Mesenchymal stem cell (in vitro differentiated cells and primary cell): ENCODE data around the gene AKIRIN2.

Experiments
- DNase-seq: peaks from one replicate; pipeline ENCODE4 v3.0.0-alpha.2; 2013
- H2AFZ ChIP-seq: one replicate; pipeline ENCODE4 v1.6.1; 2013; ENCODE audit warnings: low read depth, mild to moderate bottlenecking, control low read depth, inconsistent platforms, low read length, moderate library complexity
- H2AK5ac ChIP-seq: 2 replicates; pipeline ENCODE4 v1.6.1; 2013; ENCODE audit warnings: low read length, moderate library complexity, mild to moderate bottlenecking, inconsistent platforms; ENCODE audit not compliant: severe bottlenecking
- H2BK120ac ChIP-seq: one replicate; pipeline ENCODE4 v1.6.1; 2013; ENCODE audit warnings: low read depth, mild to moderate bottlenecking, inconsistent platforms, low read length, moderate library complexity
- H2BK12ac ChIP-seq, 2 experiments: one replicate each; pipeline ENCODE4 v1.6.1; 2013; ENCODE audit warnings: inconsistent platforms in 2 of 2, low read length in 2 of 2, mild to moderate bottlenecking in 2 of 2, moderate library complexity in 2 of 2, control low read depth in 1 of 2
- H2BK15ac ChIP-seq: one replicate; pipeline ENCODE4 v1.6.1; 2013; ENCODE audit warnings: mild to moderate bottlenecking, low read depth, inconsistent platforms; ENCODE audit not compliant: poor library complexity, severe bottlenecking
- H2BK5ac ChIP-seq: 2 replicates; pipeline ENCODE4 v1.6.1; 2013; ENCODE audit warnings: low read depth, mild to moderate bottlenecking, low read length, control low read depth, inconsistent platforms; ENCODE audit not compliant: poor library complexity, severe bottlenecking
- H3K14ac ChIP-seq, 2 experiments: one replicate each; pipeline ENCODE4 v1.6.1; 2013; ENCODE audit warnings: inconsistent platforms in 2 of 2, low read length in 2 of 2, control low read depth in 1 of 2, mild to moderate bottlenecking in 1 of 2, moderate library complexity in 1 of 2
- H3K18ac ChIP-seq, 2 experiments: one replicate each; pipeline ENCODE4 v1.6.1; 2013; ENCODE audit warnings: inconsistent platforms in 2 of 2, low read length in 2 of 2, control low read depth in 1 of 2, low read depth in 1 of 2, mild to moderate bottlenecking in 1 of 2
- H3K23ac ChIP-seq, 2 experiments: one replicate each; pipeline ENCODE4 v1.6.1; 2013; ENCODE audit warnings: inconsistent platforms in 2 of 2, low read length in 2 of 2, mild to moderate bottlenecking in 2 of 2, moderate library complexity in 2 of 2, control low read depth in 1 of 2
- H3K27ac ChIP-seq: 2 replicates; pipeline ENCODE4 v1.5.1; 2013; ENCODE audit warnings: mild to moderate bottlenecking, moderate library complexity, low read length, control low read depth, inconsistent platforms; ENCODE audit not compliant: poor library complexity, severe bottlenecking
- H3K27me3 ChIP-seq, 2 experiments: 2 replicates each; pipeline versions ENCODE4 v1.6.1 to v1.7.0; 2013; ENCODE audit warnings: low read length in 2 of 2, mild to moderate bottlenecking in 2 of 2, moderate library complexity in 2 of 2, control low read depth in 1 of 2, inconsistent platforms in 1 of 2; ENCODE audit not compliant: control insufficient read depth in 1 of 2, insufficient read depth in 1 of 2
- H3K36me3 ChIP-seq, 2 experiments: 2 replicates each; pipeline versions ENCODE4 v1.6.1 to v1.7.0; 2013; ENCODE audit warnings: low read length in 2 of 2, control low read depth in 1 of 2, inconsistent platforms in 1 of 2, low read depth in 1 of 2, mild to moderate bottlenecking in 1 of 2; ENCODE audit not compliant: insufficient read depth in 2 of 2, control insufficient read depth in 1 of 2
- H3K4ac ChIP-seq, 2 experiments: one replicate each; pipeline ENCODE4 v1.6.1; 2013; ENCODE audit warnings: inconsistent platforms in 2 of 2, low read length in 2 of 2, mild to moderate bottlenecking in 2 of 2, moderate library complexity in 2 of 2, control low read depth in 1 of 2, low read depth in 1 of 2
- H3K4me1 ChIP-seq: 2 replicates; pipeline ENCODE4 v1.6.1; 2013; ENCODE audit warnings: low read depth, low read length, control low read depth; ENCODE audit not compliant: control insufficient read depth, insufficient read depth
- H3K4me2 ChIP-seq: 2 replicates; pipeline ENCODE4 v1.6.1; 2013; ENCODE audit warnings: low read length, mild to moderate bottlenecking, inconsistent platforms; ENCODE audit not compliant: poor library complexity, severe bottlenecking
- H3K4me3 ChIP-seq, 2 experiments: 2 replicates each; pipeline versions ENCODE4 v1.5.1 to v1.7.0; 2013; ENCODE audit warnings: low read length in 2 of 2, mild to moderate bottlenecking in 2 of 2, control low read depth in 1 of 2, low read depth in 1 of 2; ENCODE audit not compliant: insufficient read depth in 1 of 2
- H3K79me1 ChIP-seq: replicated peaks from 2 replicates; pipeline ENCODE4 v1.6.1; 2013; ENCODE audit warnings: mild to moderate bottlenecking, control low read depth, low read length, inconsistent platforms; ENCODE audit not compliant: poor library complexity, severe bottlenecking
- H3K9ac ChIP-seq: 2 replicates; pipeline ENCODE4 v1.7.0; 2013; ENCODE audit warnings: mild to moderate bottlenecking, low read length, moderate library complexity
- H3K9me3 ChIP-seq: 2 replicates; pipeline ENCODE4 v1.7.0; 2013; ENCODE audit warnings: mild to moderate bottlenecking, low read length; ENCODE audit not compliant: control insufficient read depth
- H4K8ac ChIP-seq: one replicate; pipeline ENCODE4 v1.6.1; 2013; ENCODE audit warnings: inconsistent platforms, mild to moderate bottlenecking, low read length, moderate library complexity
- H4K91ac ChIP-seq: one replicate; pipeline ENCODE4 v1.6.1; 2013; ENCODE audit warnings: mild to moderate bottlenecking, low read length, inconsistent platforms
- WGBS: methylation state at CpG from one replicate; pipeline ENCODE4 v1.1.7; 2013; ENCODE audit warnings: mixed read lengths; 5-methylcytosine and 5-hydroxymethylcytosine counted together

The AKIRIN2 gene

DNA sequence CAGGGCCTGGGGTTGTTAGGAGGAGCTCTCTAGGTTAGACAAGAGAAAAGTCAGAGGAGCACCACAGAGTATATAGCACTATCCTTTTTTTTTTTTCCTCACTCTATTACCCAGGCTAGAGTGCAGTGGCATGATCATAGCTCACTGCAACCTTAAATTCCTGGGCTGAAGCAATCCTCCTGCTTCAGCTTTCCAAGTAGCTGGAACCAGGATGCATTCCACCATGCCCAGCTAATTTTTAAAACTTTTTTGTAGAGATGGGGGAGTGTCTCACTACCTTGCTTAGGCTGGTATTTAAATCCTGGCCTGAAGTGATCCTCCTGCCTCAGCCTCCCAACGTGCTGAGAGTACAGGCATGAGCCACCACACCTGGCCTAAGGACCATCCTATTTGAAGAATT is 19.3 kb upstream of the AKIRIN2 start:
- WGBS = 78% methylated on average over 1 of the region's 1 CpG

GRCh38 chr6:87718662-87719433 is 16.8 kb upstream of the AKIRIN2 start:
- peak overlapping the region; percentile 75 for H2AK5ac ChIP-seq

More for the DNA sequence above, 19.3 kb upstream of the AKIRIN2 start:
- Histone ChIP-seq H3K14ac (no peak overlapping the region), H2BK120ac (no peak overlapping the region), H3K27ac (no peak overlapping the region), H3K27me3 (no peaks in the 10 kb centered on the region), H4K8ac (no peak overlapping the region), H4K91ac (no peak overlapping the region), H3K4me1 (no peaks in the 10 kb centered on the region), H3K4ac (no peak overlapping the region), H3K9ac (no peak overlapping the region), H3K9me3 (no peaks in the 10 kb centered on the region), H2AFZ (no peak overlapping the region), H3K4me2 (no peak overlapping the region), H3K18ac (no peak overlapping the region), H2BK5ac (no peak overlapping the region), H2AK5ac (no peak overlapping the region), H3K23ac (no peak overlapping the region), H3K36me3 (no peaks in the 10 kb centered on the region), H2BK12ac (no peak overlapping the region), H3K4me3 (no peak overlapping the region), H3K79me1 (no peaks in the 10 kb centered on the region), H2BK15ac (no peak overlapping the region)
- DNase-seq = no peak

GRCh38 chr6:87716928-87717614 is 15.0 kb upstream of the AKIRIN2 start:
- no peak overlapping the region for H3K23ac ChIP-seq
- H3K18ac ChIP-seq = no peak overlapping the region
- no peaks in the 10 kb centered on the region for H3K27me3 ChIP-seq
- H3K36me3 ChIP-seq = no peaks in the 10 kb centered on the region
- H2BK120ac ChIP-seq = no peak overlapping the region
- H3K9ac ChIP-seq = no peak overlapping the region
- H3K9me3 ChIP-seq = no peaks in the 10 kb centered on the region
- no peak overlapping the region for H3K14ac ChIP-seq
- H3K4me3 ChIP-seq = no peak overlapping the region
- no peak overlapping the region for H2AFZ ChIP-seq
- no peaks in the 10 kb centered on the region for H3K4me1 ChIP-seq
- no peak overlapping the region for H4K91ac ChIP-seq
- peak overlapping the region; percentile 7 for H2AK5ac ChIP-seq
- H3K4ac ChIP-seq = no peak overlapping the region
- no peak overlapping the region for H2BK5ac ChIP-seq
- H2BK12ac ChIP-seq = no peak overlapping the region
- peak overlapping the region; percentile 46 for H2BK15ac ChIP-seq
- no peak overlapping the region for H3K4me2 ChIP-seq
- no peak overlapping the region for H3K27ac ChIP-seq
- H3K79me1 ChIP-seq = no peaks in the 10 kb centered on the region
- WGBS = 70% methylated on average over 4 of the region's 4 CpGs
- H4K8ac ChIP-seq = no peak overlapping the region
- DNase-seq = no peak

More at GRCh38 chr6:87718662-87719433, 16.8 kb upstream of the AKIRIN2 start:
- Histone ChIP-seq H2BK5ac (no peak overlapping the region), H3K9ac (no peak overlapping the region), H3K23ac (no peak overlapping the region), H3K79me1 (no peaks in the 10 kb centered on the region), H2BK15ac (peak overlapping the region; percentile 41), H3K4me3 (no peak overlapping the region), H3K18ac (peak overlapping the region; percentile 34 to 48), H3K9me3 (no peaks in the 10 kb centered on the region), H3K4me1 (no peaks in the 10 kb centered on the region), H2BK12ac (peak overlapping the region in 1 of 2 experiments; percentile 42), H2AFZ (no peak overlapping the region), H4K8ac (no peak overlapping the region), H2BK120ac (peak overlapping the region; percentile 15), H3K36me3 (no peaks in the 10 kb centered on the region), H3K27ac (no peak overlapping the region), H3K4me2 (no peak overlapping the region), H4K91ac (no peak overlapping the region), H3K14ac (no peak overlapping the region), H3K27me3 (no peaks in the 10 kb centered on the region), H3K4ac (no peak overlapping the region)
- DNase-seq = peak; percentile 77
- WGBS = 95% methylated on average over 8 of the region's 9 CpGs

GRCh38 chr6:87714093-87714842 is 12.2 kb upstream of the AKIRIN2 start:
- no peak overlapping the region for H4K8ac ChIP-seq
- H2AK5ac ChIP-seq = no peak overlapping the region
- no peak overlapping the region for H3K18ac ChIP-seq
- no peak overlapping the region for H3K4ac ChIP-seq
- H2BK120ac ChIP-seq = no peak overlapping the region
- 17% methylated on average over 1 of the region's 2 CpGs for WGBS
- H3K9me3 ChIP-seq = no peaks in the 10 kb centered on the region
- no peak overlapping the region for H3K9ac ChIP-seq
- DNase-seq = peak; percentile 80
- no peaks in the 10 kb centered on the region for H3K27me3 ChIP-seq
- H2BK5ac ChIP-seq = no peak overlapping the region
- H3K14ac ChIP-seq = no peak overlapping the region
- H3K36me3 ChIP-seq = no peaks in the 10 kb centered on the region
- H2AFZ ChIP-seq = no peak overlapping the region
- no peak overlapping the region for H3K4me3 ChIP-seq
- no peak overlapping the region for H3K23ac ChIP-seq
- H3K27ac ChIP-seq = no peak overlapping the region
- H4K91ac ChIP-seq = no peak overlapping the region
- H3K4me2 ChIP-seq = no peak overlapping the region
- H2BK12ac ChIP-seq = no peak overlapping the region
- no peaks in the 10 kb centered on the region for H3K4me1 ChIP-seq
- no peak overlapping the region for H2BK15ac ChIP-seq
- H3K79me1 ChIP-seq = no peaks in the 10 kb centered on the region
